Activated CD8-positive, alpha-beta memory T cell treated with anti-CD3 and anti-CD28 coated beads, Interleukin-2, amount 50 U/mL, for 1 hour (primary cell): Measurements from ENCODE around the gene SP7.
"Not testable (repeated sequence)": the region's sequence is repeated elsewhere in the genome, so short reads cannot be mapped to it uniquely, and the experiment has no call there.

Source experiments
- DNase-seq: peaks from one replicate; pipeline ENCODE4 v3.0.0-alpha.2; 2020; ENCODE audit errors: extremely low read depth

SP7 gene

DNA sequence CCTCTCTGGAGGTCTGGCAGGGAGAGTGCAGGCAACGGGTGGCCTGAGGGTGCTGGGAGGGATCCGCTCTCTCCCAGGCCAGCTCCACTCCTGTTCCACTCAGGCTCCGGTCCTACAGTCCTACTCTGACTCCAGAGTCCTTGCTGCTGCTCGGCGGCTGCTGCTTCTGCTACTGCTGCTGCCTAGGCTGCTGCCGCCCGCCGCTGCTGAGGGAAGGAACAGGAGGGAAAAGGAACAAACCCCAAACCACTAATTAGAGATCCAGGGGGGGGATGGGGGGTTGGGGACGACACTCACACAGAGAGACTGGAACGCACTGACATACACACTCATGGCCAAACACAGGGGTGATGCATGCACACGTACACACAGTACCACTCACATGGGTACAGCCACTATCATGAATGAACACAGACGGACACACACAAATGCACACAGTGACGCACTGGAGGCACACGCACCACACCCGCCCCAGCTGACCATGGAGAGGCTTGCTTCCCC, at the start of gene SP7:
Gene SP7, minus strand, starts transcription at position 174 of the 501 bp plus-strand sequence. CDS start 708 bp downstream, outside the sequence.
- DNase-seq = no peak

GRCh38 chr12:53383258-53383657, 47.1 kb upstream of the SP7 start:
- no peak for DNase-seq

- peak; percentile 7 for DNase-seq
Observed at GRCh38 chr12:53381731-53382630, 45.8 kb upstream of the SP7 start.

DNA sequence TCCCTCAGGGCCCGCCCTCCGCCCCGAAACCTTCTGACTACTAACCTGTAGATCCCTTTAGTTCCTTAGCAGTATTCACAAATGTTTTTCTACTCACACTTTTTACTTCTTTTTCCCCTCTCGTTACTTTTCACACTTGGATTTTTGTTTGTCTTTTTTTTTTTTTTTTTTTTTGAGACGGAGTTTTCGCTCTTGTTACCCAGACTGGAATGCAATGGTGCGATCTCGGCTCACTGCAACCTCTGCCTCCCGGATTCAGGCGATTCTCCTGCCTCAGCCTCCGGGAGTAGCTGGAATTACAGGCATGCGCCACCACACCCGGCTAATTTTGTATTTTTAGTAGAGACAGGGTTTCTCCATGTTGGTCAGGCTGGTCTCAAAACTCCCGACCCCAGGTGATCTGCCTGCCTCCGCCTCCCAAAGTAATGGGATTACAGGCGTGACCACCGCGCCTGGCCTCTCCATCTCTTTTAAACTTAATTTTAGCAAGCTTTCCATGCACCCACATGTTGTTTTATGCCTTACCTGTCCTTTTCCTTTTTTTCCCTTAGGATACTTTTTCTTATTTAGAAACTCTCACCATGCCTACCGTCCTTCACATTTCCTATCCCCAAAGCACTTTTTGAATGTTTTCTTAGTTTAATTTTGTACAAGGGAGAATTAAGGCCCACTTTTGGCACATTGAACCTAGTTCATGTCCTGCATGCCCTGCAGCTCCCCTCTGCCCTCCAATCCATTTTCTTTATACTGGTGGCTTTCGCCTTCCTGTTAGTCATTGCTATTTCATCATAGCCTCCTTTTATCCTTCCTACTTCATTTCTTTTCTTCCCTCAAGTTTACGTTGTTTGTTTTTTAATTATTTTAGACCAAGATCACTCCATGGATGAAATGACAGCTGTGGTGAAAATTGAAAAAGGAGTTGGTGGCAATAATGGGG, 44.9 kb upstream of the SP7 start:
- DNase-seq = no peak

DNA sequence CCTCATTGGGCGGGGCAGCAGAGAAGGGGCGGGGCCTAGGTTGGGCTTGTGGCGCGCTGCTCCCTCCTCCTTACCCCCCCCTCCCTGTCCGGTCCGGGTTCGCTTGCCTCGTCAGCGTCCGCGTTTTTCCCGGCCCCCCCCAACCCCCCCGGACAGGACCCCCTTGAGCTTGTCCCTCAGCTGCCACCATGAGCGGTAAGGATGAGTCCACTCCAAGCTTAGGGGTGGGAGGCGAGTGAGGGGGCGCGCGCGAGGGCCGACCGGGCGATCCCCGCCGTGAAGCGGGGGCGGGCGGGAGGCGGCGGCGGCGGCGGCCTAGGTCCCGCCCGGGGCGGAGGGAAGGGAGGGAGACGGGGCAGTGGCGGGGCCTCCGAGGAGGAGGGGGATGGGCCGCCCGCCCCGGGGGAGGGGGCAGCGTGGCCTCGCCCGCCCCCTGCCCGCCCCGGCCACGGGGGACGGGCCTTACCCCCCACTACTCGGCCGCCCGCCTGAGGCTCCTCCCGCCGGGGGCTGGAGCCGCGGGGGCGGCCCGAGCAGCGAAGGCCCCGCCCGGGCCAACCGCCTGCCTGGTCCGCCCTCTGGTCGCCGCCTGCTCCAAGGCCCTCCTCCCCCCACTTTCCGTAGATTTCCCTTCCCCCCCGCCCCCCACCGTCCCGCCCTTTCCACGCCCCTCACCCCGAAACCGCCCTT, 44.1 kb upstream of the SP7 start, which contains the start of gene SP1:
Gene SP1, plus strand, starts transcription at position 73 of the 690 bp plus-strand sequence. Its CDS starts 116 bp downstream, at position 189.
- peak; percentile 63 for DNase-seq

GRCh38 chr12:53379389-53380103, 43.4 kb upstream of the SP7 start:
- DNase-seq = peak; percentile 97

GRCh38 chr12:53378724-53379388, 42.7 kb upstream of the SP7 start:
- no peak for DNase-seq

DNA sequence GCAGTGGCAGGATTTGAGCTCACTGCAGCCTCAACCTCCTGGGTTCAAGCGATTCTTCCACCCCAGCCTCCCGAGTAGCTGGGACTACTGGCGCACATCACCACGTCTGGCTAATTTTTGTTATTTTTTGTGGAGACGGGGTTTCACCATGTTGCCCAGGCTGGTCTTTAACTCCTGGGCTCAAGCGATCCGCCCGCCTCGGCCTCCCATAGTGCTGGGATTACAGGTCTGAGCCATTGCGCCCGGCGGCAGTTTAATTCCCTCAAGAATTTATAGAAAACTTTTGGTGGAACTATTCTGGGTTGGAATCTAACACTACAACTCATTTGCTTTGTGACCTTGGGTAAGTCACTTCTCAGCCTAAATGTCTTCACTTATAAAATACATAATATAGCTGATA, 42.1 kb upstream of the SP7 start:
- no peak for DNase-seq

GRCh38 chr12:53376747-53377146, 40.6 kb upstream of the SP7 start:
- no peak for DNase-seq

DNA sequence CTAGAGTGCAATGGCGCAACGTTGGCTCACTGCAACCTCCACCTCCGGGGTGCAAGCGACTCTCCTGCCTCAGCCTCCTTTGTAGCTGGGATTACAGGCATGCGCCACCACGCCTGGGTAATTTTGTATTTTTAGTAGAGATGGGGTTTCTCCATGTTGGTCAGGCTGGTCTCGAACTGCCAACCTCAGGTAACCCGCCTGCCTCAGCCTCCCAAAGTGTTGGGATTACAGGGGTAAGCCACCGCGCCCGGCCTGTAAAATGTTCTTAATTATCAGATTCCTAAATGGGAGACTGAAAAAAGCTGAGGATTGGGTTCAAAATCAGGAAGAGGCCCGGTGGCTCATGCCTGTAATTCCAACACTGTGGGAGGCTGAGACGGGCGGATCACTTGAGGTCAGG, 38.1 kb upstream of the SP7 start:
- DNase-seq = not testable (repeated sequence)

DNA sequence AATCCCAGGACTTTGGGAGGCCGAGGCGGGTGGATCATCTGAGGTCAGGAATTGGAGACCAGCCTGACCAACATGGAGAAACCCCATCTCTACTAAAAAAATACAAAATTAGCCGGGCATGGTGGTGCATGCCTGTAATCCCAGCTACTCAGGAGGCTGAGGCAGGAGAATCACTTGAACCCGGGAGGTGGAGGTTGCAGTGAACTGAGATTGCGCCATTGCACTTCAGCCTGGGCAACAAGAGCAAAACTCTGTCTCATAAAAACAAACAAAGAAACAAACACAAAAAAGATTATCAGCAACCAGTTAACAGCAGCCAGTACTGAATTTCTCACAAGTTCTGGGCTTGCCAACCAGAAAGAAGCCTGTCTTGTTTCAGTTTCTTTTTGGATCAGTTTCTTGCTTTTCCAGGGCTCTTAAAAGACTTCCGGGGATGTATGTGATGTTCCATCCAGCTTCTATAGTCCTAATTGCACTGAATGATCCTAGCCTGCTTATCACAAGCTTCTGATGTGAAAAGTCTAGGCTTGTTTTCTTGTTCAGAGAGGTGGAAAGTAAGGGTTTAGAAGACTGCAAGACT, 37.5 kb upstream of the SP7 start:
- not testable (repeated sequence) for DNase-seq

- no peak for DNase-seq
Observed at GRCh38 chr12:53365245-53365904, 29.2 kb upstream of the SP7 start.

DNA sequence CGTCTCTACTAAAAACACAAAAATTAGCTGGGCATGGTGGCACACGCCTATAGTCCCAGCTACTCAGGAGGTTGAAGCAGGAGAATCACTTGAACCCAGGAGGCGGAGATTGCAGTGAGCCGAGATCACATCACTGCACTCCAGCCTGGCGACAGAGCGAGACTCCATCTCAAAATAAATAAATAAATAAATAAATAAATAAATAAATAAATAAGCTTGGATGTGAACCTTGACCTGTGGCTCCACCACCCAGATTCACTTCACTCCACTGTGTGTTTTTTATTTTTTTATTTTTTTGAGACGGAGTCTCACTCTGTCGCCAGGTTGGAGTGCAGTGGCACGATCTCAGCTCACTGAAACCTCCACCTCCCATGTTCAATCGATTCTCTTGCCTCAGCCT, 25.5 kb upstream of the SP7 start:
- DNase-seq = not testable (repeated sequence)

DNA sequence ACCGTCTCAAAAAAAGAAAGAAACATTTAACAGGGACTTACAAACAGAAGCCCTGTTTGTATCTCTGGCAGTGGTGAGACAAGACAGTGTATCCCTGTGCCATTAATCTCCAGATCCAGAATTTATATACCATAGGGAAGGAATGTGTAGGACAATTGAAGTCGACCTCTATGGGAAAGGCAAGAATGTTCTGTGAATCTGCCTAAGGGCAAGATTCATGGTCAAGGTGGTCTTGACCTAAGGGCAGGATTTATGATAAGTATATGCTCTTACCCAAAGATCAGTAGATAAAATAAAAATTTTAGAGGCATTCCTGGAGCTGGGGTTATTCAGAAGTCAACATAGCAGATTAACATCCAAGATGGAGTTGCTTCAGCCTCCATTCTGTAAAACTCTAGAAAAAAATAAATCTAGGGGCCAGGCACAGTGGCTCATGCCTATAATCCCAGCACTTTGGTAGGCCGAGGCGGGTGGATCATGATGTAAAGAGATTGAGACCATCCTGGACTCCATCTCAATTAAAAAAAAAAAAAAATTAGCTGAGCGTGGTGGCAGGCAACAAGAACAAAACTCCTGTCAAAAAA, 22.8 kb upstream of the SP7 start:
- no peak for DNase-seq

DNA sequence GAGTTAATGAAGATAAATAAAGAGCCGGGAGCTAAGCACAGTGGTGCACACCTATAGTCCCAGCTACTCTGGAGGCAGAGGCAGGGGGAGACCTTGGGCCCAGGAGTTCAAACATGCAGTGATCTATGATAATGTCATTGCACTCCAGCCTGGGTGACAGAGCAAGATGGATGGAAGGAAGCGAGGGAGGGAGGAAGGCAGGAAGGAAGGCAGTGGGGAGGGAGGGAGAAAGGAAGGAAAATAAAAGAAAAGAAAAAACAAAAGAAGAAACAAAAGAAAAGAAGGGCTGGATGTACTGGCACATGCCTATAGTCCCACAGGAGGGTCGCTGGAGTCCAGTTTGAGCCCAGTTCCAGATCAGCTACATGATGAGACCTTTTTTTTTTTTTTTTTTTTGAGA, 19.0 kb upstream of the SP7 start:
- no peak for DNase-seq

- DNase-seq = no peak
Observed at GRCh38 chr12:53353257-53353655, 17.1 kb upstream of the SP7 start.

DNA sequence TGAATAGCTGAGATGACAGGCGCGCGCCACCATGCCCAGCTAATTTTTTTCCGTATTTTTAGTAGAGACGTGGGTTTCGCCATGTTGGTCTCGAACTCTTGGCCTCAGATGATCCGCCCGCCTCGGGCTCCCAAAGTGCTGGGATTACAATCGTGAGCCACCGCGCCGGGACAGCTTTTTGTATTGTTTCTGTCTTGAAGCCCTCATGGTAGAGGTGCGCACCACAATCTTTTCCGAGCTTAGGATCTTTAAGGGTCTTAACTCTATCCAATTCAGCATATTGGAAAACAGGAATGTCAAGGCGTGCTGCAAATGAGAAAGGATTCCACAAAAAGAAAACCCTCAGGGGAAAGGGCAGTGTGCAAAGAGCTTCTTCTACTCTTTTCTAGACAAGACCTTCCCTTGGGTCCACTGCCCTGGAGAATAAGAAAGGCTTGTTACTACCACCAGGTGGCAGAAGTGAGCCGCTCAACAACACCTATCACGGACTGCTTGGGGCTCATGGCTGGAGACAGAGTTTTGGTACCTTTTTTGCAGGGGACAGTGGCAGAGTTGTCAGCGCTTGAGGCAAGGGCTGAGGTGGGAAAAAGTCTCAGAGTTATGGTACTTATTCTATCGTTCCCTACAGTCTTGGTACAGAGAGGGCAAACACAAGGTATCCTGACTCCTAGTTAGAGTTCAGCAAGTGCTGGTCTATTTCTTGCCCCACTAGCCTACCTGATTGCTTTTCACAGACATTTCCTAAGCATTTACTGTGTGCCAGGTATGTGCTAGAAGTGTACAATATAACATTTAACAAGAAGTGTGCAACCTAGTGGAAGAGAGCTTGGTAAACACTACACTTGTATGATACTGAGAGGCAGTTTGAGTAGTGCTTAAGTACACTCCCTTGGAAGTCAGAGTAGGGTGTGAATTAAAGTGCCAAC, 16.4 kb upstream of the SP7 start:
- peak; percentile 63 for DNase-seq

DNA sequence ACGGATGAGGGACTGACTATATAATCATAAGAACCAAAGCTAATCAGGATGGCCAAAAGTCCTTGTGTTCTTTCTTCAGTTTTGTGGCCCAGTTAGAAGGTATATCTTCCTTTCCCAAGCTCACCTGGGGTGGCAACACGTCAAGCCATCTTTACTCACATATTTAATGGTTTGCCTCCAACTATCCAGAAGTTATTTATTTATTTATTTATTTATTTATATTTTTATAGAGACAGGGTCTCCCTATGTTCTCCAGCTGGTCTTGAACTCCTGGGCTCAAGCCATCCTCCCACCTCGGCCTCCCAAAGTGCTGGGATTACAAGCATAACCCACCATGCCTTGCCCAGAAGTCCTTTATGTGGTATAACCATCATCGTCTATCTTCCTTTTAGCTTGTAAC, 11.8 kb upstream of the SP7 start:
- DNase-seq = no peak
